ENCODE data around the gene TOM1L2.
A peak's percentile ranks its signal among the peaks of the same experiment; 100 is the strongest.

Gene TOM1L2

DNA sequence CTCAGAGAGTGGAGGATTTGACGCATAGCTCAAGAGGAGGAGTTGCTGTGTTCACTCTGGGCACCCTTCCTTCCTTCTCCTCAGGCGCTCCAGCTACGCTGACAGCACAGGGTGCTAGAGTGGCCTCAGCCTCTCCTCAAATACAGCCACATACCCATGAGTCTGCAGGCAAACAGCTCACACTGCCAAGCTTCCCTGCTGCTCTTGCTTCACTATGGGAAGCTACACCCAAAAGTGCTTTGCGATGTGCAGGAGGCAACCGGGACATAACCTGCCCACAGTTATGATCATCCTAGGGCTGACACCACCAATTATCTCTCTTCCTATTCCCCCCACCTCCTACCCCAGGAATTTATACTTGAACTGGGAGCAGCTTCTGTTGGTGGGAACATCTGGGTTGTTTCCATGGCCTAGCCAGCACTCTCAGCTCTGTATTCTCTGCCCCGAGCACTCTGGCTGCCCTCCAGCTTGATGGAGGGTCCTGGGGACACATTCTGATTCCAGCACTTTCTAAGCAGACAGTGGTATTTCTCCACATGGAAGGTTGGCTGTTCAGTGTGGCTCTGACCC, 95.2 kb downstream of the TOM1L2 start:
- DNase-seq (ENCODE audit: insufficient read length, low spot score) (no peak), FAIRE-seq (no peak)
- no peak for TF ChIP-seq POLR2A (IDR thresholded peaks at IDR 0.05; ENCODE audit: low read depth, low read length)

- no peak for FAIRE-seq
- no peak for TF ChIP-seq POLR2A (IDR thresholded peaks at IDR 0.05; ENCODE audit: low read depth, low read length)
- peak; percentile 87 for DNase-seq (ENCODE audit: insufficient read length, low spot score)
These were observed 97.7 kb downstream of the TOM1L2 start for GRCh38 chr17:17874478-17874877.

DNA sequence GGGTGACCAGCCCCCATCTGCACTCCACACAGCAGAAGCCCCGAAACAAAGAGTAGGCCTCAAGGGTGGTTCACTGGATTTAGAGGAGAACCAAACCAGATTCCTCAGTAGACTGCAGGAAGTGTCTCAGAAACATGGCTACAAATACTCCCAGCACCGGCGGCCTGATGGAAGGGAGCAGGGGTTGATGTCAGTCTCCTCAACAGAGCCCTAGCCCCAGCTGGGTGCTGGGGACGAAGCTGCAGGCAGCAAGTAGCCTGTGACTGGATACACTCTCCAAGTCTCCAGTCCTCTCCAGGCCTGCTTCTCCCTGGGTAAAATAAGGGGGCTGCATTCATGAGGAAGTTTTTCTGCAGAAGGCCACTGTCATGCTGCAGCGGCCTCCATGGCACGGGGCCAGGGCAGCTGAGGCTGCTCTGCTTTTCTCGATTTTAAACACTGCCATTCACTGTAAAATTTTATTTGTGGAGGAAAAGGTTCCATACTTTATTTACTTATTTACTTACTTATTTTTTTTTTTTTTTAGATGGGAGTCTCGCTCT, 98.7 kb downstream of the TOM1L2 start:
- DNase-seq (ENCODE audit: insufficient read length, low spot score), result no peak
- FAIRE-seq, result no peak
- no peak for TF ChIP-seq POLR2A (IDR thresholded peaks at IDR 0.05; ENCODE audit: low read depth, low read length)

DNA sequence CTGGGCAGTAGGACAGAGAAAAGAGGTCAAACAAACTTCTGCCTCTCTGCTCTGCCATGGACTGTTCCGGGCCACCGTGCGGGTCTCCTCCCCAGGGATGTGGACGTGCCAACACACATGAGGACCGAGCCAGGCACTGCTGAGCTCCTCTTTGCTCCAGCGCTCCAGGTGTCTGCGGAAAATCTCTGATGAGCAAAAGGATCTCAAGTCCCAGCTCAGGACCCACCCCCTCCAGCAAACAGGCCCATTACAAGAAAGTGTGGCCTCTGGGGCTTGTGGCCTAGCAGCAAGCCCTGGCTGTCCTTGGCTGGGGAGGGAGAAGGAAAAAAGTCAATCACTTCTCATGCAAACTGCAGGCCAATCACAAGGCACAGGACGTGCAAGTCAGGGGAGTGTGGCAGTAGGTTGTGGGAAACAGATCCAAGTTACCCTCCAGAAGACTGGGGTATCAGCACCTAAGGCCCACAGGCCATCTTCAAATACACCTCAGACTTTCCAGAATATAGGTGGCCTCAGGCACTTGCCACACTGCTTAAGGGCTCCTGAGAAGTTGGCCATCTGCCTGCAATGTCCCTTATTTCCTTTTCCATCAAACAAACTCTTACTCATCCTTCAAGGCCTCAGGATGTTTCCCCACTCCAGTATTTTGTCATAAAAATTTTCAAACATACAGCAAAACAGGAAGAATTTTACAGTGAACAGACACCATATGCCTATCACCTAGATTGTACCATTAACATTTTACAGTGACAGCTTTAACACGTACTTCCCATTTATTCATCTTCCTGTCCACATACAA, 99.5 kb downstream of the TOM1L2 start:
- DNase-seq (ENCODE audit: insufficient read length, low spot score) (no peak), FAIRE-seq (no peak)

DNA sequence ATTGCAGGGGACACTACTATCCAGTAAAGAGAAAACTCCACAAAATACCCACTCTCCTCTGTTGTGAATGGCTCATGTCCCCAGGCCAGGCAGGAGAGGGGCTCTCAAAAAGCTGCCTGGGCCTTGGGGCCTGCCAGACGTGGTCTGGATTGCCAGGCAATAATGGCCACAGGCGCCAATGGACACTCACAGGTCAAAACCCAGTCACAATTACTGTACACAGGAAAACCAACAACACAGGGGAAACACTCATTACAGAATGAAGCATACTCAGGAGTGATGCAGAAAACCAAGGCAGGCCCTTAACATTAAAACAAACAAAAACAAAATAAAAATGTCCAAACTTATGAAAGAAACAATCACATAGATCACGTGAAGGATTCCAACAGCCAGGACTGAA, 100.3 kb downstream of the TOM1L2 start:
- FAIRE-seq (no peak), DNase-seq (ENCODE audit: insufficient read length, low spot score) (no peak)
- TF ChIP-seq POLR2A (IDR thresholded peaks at IDR 0.05; ENCODE audit: low read depth, low read length), result no peak

More for the DNA sequence above, 99.5 kb downstream of the TOM1L2 start:
- TF ChIP-seq POLR2A (IDR thresholded peaks at IDR 0.05; ENCODE audit: low read depth, low read length), result no peak

GRCh38 chr17:17870247-17870646, 102.0 kb downstream of the TOM1L2 start:
- DNase-seq (ENCODE audit: insufficient read length, low spot score) (no peak), FAIRE-seq (no peak)

DNA sequence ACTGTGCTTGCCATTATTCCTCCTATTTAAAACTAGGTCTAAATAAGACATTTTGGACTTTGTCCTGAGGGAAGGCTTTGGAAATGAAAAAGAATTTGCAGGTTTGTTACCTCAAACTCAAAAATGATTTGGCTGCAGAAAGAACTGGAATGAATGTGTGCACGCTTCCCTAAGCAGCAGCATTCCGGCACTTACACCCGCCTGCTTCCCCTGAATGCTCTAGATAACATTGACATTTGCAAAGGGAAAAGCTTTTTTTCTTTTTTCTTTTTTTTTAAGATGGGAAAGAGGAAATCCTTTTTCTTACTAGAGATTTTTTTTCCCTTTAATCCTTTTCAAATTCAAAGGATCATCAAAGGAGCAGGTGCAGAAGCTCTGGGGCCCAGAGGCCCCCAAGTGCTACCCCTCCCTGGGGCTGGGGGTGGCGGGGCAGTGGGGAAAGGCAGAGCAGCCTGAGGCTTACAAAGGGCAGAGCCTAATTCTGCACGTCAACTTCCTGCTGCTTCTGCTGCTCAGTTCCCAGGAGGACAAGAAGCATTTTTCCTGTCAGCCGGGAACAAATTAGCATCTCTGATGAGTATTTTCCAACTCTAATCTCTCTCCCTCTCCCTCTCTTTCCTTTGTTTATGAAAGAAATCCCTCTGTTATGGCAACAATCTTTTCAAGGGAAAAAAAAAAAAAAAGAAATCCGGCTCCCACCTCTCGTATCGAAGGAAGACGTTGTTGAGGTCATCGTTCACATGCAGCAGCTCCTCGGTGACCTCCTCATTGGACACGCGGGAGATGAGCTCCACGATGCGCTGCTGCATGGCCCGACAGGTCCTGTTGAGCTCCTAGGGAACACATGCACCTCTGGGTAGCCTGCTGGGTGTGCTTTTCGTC, 103.3 kb downstream of the TOM1L2 start:
- no peak for FAIRE-seq
- TF ChIP-seq POLR2A (IDR thresholded peaks at IDR 0.05; ENCODE audit: low read depth, low read length), result no peak
- DNase-seq (ENCODE audit: insufficient read length, low spot score), result no peak

More at GRCh38 chr17:17870247-17870646, 102.0 kb downstream of the TOM1L2 start:
- no peak for TF ChIP-seq POLR2A (IDR thresholded peaks at IDR 0.05; ENCODE audit: low read depth, low read length)

DNA sequence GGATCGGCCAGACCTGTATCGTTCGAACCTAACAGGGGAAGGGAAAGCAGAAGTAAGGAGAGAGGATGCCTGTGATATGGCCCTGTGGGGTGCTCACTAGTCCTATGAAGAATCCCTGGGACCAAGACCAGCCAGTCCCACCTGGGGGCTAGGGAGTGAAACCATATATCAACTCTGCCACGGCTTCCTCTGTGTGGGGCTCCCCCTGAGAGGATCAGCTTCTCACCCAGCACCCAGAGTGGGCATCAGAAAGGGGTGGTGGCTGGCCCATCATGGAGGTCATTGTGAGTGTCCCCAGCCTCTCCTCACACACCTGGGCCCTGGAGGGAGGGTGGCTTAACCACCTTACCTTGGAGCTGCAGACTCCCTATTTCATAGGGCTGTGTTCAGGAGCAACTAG, 105.3 kb downstream of the TOM1L2 start:
- DNase-seq (ENCODE audit: insufficient read length, low spot score) (no peak), FAIRE-seq (no peak)
- TF ChIP-seq POLR2A (IDR thresholded peaks at IDR 0.05; ENCODE audit: low read depth, low read length), result no peak

DNA sequence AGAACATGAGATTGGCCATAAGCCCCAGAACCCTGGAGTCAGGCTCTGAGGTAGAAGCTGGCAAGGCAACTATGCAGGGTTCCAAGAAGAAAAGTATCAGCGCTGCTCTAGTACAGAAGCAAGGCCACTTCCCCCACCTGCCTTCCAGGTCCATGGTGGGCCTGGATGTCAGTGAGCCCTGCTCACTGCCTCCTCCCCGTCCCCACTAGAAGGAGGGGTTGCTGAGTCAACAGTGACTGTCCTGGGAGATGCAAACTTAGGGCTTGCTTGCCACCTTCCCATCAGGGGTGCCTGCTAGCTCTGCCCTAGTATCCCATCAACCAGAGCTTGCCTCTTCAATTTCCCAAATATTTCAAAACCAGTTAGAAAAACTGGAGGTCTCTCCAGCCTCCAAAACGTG, 105.8 kb downstream of the TOM1L2 start:
- DNase-seq (ENCODE audit: insufficient read length, low spot score) (no peak), FAIRE-seq (no peak)
- no peak for TF ChIP-seq POLR2A (IDR thresholded peaks at IDR 0.05; ENCODE audit: low read depth, low read length)

GRCh38 chr17:17865035-17865434, 107.2 kb downstream of the TOM1L2 start:
- no peak for TF ChIP-seq POLR2A (IDR thresholded peaks at IDR 0.05; ENCODE audit: low read depth, low read length)
- no peak for FAIRE-seq

GRCh38 chr17:17860766-17861107, 111.5 kb downstream of the TOM1L2 start:
- no peak for FAIRE-seq
- DNase-seq (ENCODE audit: insufficient read length, low spot score), result no peak
- no peak for TF ChIP-seq POLR2A (IDR thresholded peaks at IDR 0.05; ENCODE audit: low read depth, low read length)

More at GRCh38 chr17:17865035-17865434, 107.2 kb downstream of the TOM1L2 start:
- DNase-seq (ENCODE audit: insufficient read length, low spot score), result no peak

GRCh38 chr17:17859909-17860765, 112.1 kb downstream of the TOM1L2 start:
- DNase-seq (ENCODE audit: insufficient read length, low spot score) (peak; percentile 94), FAIRE-seq (peak; percentile 11)
- TF ChIP-seq POLR2A (IDR thresholded peaks at IDR 0.05; ENCODE audit: low read depth, low read length), result 0 out of 2 replicates have a peak, but pooled peaks have one; percentile 15

- no peak for TF ChIP-seq POLR2A (IDR thresholded peaks at IDR 0.05; ENCODE audit: low read depth, low read length)
- FAIRE-seq (no peak), DNase-seq (ENCODE audit: insufficient read length, low spot score) (no peak)
These were observed 114.7 kb downstream of the TOM1L2 start for GRCh38 chr17:17857496-17857895.
